GM23338 (cell line): Measurements from ENCODE around the gene C1orf50. TPM values are rescaled to one million over a fixed set of nuclear protein-coding genes. Genes with fewer than 3 reads are reported as not detected.
A peak's percentile ranks its signal among the peaks of the same experiment; 100 is the strongest.

Source experiments
- ATAC-seq: fragments of 200-7000 bp; cut with Tn5 transposase; 3 replicates; pipeline ENCODE4 v1.9.1; 2020
- DNase-seq: peaks from one replicate; pipeline ENCODE4 v3.0.0-alpha.2; 2015; ENCODE audit warnings: low spot score
- H2AFZ ChIP-seq: fragments of 200-600 bp; sonication (generic); 2 replicates; pipeline ENCODE4 v1.8.0; 2016; ENCODE audit warnings: antibody characterized with exemption, mild to moderate bottlenecking, moderate library complexity
- H3F3A ChIP-seq: fragments of 200-600 bp; sonication (generic); replicated peaks from 2 replicates; pipeline ENCODE4 v1.8.0; 2017; ENCODE audit warnings: antibody characterized with exemption, mixed run types, low read depth
- H3K27ac ChIP-seq: fragments of 200-600 bp; sonication (generic); 2 replicates; pipeline ENCODE4 v1.6.1; 2016; ENCODE audit warnings: low read depth
- H3K27me3 ChIP-seq: fragments of 200-600 bp; sonication (generic); 2 replicates; pipeline ENCODE4 v1.8.0; 2016; ENCODE audit warnings: mild to moderate bottlenecking, mixed run types, moderate library complexity; ENCODE audit not compliant: insufficient read depth
- H3K36me3 ChIP-seq: fragments of 200-600 bp; sonication (generic); 2 replicates; pipeline ENCODE4 v1.8.0; 2016; ENCODE audit warnings: mild to moderate bottlenecking; ENCODE audit not compliant: insufficient read depth
- H3K4me1 ChIP-seq: fragments of 200-600 bp; sonication (generic); 2 replicates; pipeline ENCODE4 v1.8.0; 2016; ENCODE audit warnings: mild to moderate bottlenecking, moderate library complexity; ENCODE audit not compliant: insufficient read depth
- H3K4me2 ChIP-seq: fragments of 200-600 bp; sonication (generic); 2 replicates; pipeline ENCODE4 v1.7.1; 2017; ENCODE audit warnings: mixed run types
- H3K4me3 ChIP-seq: fragments of 200-600 bp; sonication (generic); 2 replicates; pipeline ENCODE4 v1.6.1; 2016; ENCODE audit warnings: mixed run types
- H3K79me2 ChIP-seq: fragments of 200-600 bp; sonication (generic); replicated peaks from 2 replicates; pipeline ENCODE4 v1.8.0; 2017; ENCODE audit warnings: mild to moderate bottlenecking; ENCODE audit not compliant: insufficient read depth
- H3K9me2 ChIP-seq: fragments of 200-600 bp; sonication (generic); 2 replicates; pipeline ENCODE4 v1.8.0; 2017; ENCODE audit not compliant: insufficient read depth
- H4K20me1 ChIP-seq: fragments of 200-600 bp; sonication (generic); replicated peaks from 2 replicates; pipeline ENCODE4 v1.8.0; 2017; ENCODE audit warnings: mild to moderate bottlenecking; ENCODE audit not compliant: insufficient read depth
- H3K27ac Mint-ChIP-seq: 2 replicates; pipeline ENCODE4 v1.8.0; 2020; ENCODE audit warnings: inconsistent platforms, mild to moderate bottlenecking, moderate library complexity, mixed read lengths
- H3K27me3 Mint-ChIP-seq: 3 replicates; pipeline ENCODE4 v1.8.0; 2022; ENCODE audit warnings: low read depth, mild to moderate bottlenecking, moderate library complexity, mixed read lengths, inconsistent platforms; ENCODE audit not compliant: insufficient read depth, poor library complexity
- H3K36me3 Mint-ChIP-seq: 3 replicates; pipeline ENCODE4 v1.8.0; 2021; ENCODE audit warnings: low read depth, mild to moderate bottlenecking, inconsistent platforms, moderate library complexity, mixed read lengths
- H3K4me1 Mint-ChIP-seq: 3 replicates; pipeline ENCODE4 v1.8.0; 2020; ENCODE audit warnings: mild to moderate bottlenecking, inconsistent platforms, mixed read lengths
- H3K4me3 Mint-ChIP-seq: 3 replicates; pipeline ENCODE4 v1.8.0; 2021; ENCODE audit warnings: moderate library complexity, mild to moderate bottlenecking, inconsistent platforms, mixed read lengths
- H3K9me3 Mint-ChIP-seq: 3 replicates; pipeline ENCODE4 v1.8.0; 2020; ENCODE audit warnings: moderate library complexity, mild to moderate bottlenecking, inconsistent platforms, mixed read lengths
- CREB1 ChIP-seq: fragments of 250-450 bp; sonication (Bioruptor Pico); IDR thresholded peaks from 2 replicates; pipeline ENCODE4 v1.5.0; 2020; ENCODE audit warnings: low read depth, mild to moderate bottlenecking, moderate library complexity
- CTCF ChIP-seq, 2 experiments: fragments of 200-600 bp in 1 of 2; sonication (generic) in 1 of 2; conservative IDR thresholded peaks; 2 replicates each; pipeline versions ENCODE4 v1.5.1 to v1.6.1; 2016 to 2017; ENCODE audit warnings: antibody characterized with exemption in 2 of 2, low read depth in 2 of 2, mild to moderate bottlenecking in 2 of 2, moderate library complexity in 1 of 2
- ETS1 ChIP-seq: IDR thresholded peaks from 2 replicates; pipeline ENCODE4 v1.6.1; 2016; ENCODE audit warnings: antibody characterized with exemption
- EZH2 ChIP-seq: fragments of 200-600 bp; sonication (generic); IDR thresholded peaks from one replicate; pipeline ENCODE4 v1.8.0; 2017; ENCODE audit warnings: antibody characterized with exemption, mild to moderate bottlenecking, low read depth; ENCODE audit not compliant: unreplicated experiment
- EZH2phosphoT487 ChIP-seq: fragments of 200-600 bp; sonication (generic); IDR thresholded peaks from one replicate; pipeline ENCODE4 v1.8.1; 2018; ENCODE audit warnings: antibody characterized with exemption; ENCODE audit not compliant: unreplicated experiment
- JUNB ChIP-seq: IDR thresholded peaks from one replicate; pipeline ENCODE4 v1.6.1; 2016; ENCODE audit warnings: antibody characterized with exemption; ENCODE audit not compliant: unreplicated experiment
- NANOG ChIP-seq: IDR thresholded peaks from 2 replicates; pipeline ENCODE4 v1.6.1; 2016; ENCODE audit warnings: antibody characterized with exemption, borderline replicate concordance
- POLR2AphosphoS5 ChIP-seq: IDR thresholded peaks from 2 replicates; pipeline ENCODE4 v1.6.1; 2016; ENCODE audit warnings: antibody characterized with exemption, low read depth
- REST ChIP-seq: IDR thresholded peaks from one replicate; pipeline ENCODE4 v1.6.1; 2018; ENCODE audit warnings: antibody characterized with exemption; ENCODE audit not compliant: unreplicated experiment
- STAT1 ChIP-seq: IDR thresholded peaks from one replicate; pipeline ENCODE4 v1.6.1; 2016; ENCODE audit warnings: antibody characterized with exemption; ENCODE audit not compliant: unreplicated experiment
- ZNF114 ChIP-seq: fragments of 250-450 bp; sonication (Bioruptor Pico); IDR thresholded peaks from 2 replicates; pipeline ENCODE4 v1.5.0; 2020; ENCODE audit warnings: mild to moderate bottlenecking, moderate library complexity
- ZNF331 ChIP-seq: fragments of 250-450 bp; sonication (Bioruptor Pico); IDR thresholded peaks from 2 replicates; pipeline ENCODE4 v1.5.0; 2020; ENCODE audit warnings: low read depth, mild to moderate bottlenecking, moderate library complexity
- ZNF462 ChIP-seq: fragments of 250-450 bp; sonication (Bioruptor Pico); IDR thresholded peaks from 2 replicates; pipeline ENCODE4 v1.5.0; 2020; ENCODE audit warnings: mild to moderate bottlenecking, moderate library complexity
- polyA plus RNA-seq: library from polyadenylated mRNA; unstranded; fragments of >200 nt; fragmentation: Nextera tagmentation; extraction: Ambion mirVana; gene quantifications from 2 replicates; pipeline ENCODE4 v1.2.1, GENCODE V29; 2016
- total RNA-seq: library from RNA; depleted of rRNA; stranded (reverse); fragments of >200 nt; shearing (Covaris generic); gene quantifications from 2 replicates; pipeline ENCODE4 v1.2.3, GENCODE V29; 2014

The C1orf50 gene
- total and polyA plus RNA-seq, 2 experiments from 2014 or later, result 4.4 to 4.7 TPM

- DNase-seq, result no peak
- H3K36me3 ChIP-seq, result no peaks in the 10 kb centered on the region; the same call in 1 of the 2 replicates
- peaks cover 8% of the 10 kb centered on the region; the same call in 1 of the 2 replicates for H4K20me1 ChIP-seq
- peak overlapping the region; percentile 92 for H3K4me3 ChIP-seq
- ATAC-seq, result no peak
- H3K27me3 ChIP-seq, result no peaks in the 10 kb centered on the region
- no peaks in the 10 kb centered on the region for H3F3A ChIP-seq
- Mint-ChIP-seq H3K4me1 (peaks cover 14% of the 10 kb centered on the region), H3K27ac (no peak overlapping the region), H3K27me3 (peaks cover 15% of the 10 kb centered on the region), H3K9me3 (no peaks in the 10 kb centered on the region; the same call in 2 of the 3 replicates), H3K36me3 (peaks cover 24% of the 10 kb centered on the region), H3K4me3 (no peak overlapping the region; the same call in 2 of the 3 replicates)
- H3K9me2 ChIP-seq, result no peaks in the 10 kb centered on the region
- no peak overlapping the region for H2AFZ ChIP-seq
- H3K4me2 ChIP-seq, result peak overlapping the region; percentile 81
- no peak for TF ChIP-seq ZNF331
- TF ChIP-seq CREB1 (CRISPR knock-in tag), result no peak
- no peak for TF ChIP-seq ZNF114 (CRISPR knock-in tag)
- no peak for TF ChIP-seq ETS1
- TF ChIP-seq EZH2, result no peak
- no peak for TF ChIP-seq EZH2phosphoT487
- no peak for TF ChIP-seq POLR2AphosphoS5
- no peak for TF ChIP-seq REST
- no peak for TF ChIP-seq NANOG
- TF ChIP-seq ZNF462 (CRISPR knock-in tag), result no peak
- no peak for TF ChIP-seq STAT1
- no peak for TF ChIP-seq CTCF (conservative IDR thresholded peaks at IDR 0.05; ENCODE audit: low read depth in 2 of 2)
- TF ChIP-seq JUNB, result no peak
- no peak overlapping the region for H3K27ac ChIP-seq
- H3K4me1 ChIP-seq, result peaks cover 36% of the 10 kb centered on the region
- H3K79me2 ChIP-seq, result peaks cover 75% of the 10 kb centered on the region
Measured at GRCh38 chr1:42768172-42768571, 1.1 kb downstream of the C1orf50 start.
